Neural progenitor cell (in vitro differentiated cells): ENCODE data around the gene NLGN3.

Experiments
- CTCF ChIP-seq: fragments of 200-600 bp; sonication (generic); IDR thresholded peaks from 2 replicates; pipeline ENCODE4 v1.5.1; 2017; ENCODE audit warnings: antibody characterized with exemption, mild to moderate bottlenecking
- EZH2 ChIP-seq: fragments of 200-600 bp; sonication (generic); IDR thresholded peaks from 2 replicates; pipeline ENCODE4 v1.6.1; 2017; ENCODE audit warnings: antibody characterized with exemption, mild to moderate bottlenecking, moderate library complexity
- EZH2phosphoT487 ChIP-seq: fragments of 200-600 bp; sonication (generic); IDR thresholded peaks from 2 replicates; pipeline ENCODE4 v1.6.1; 2017; ENCODE audit warnings: antibody characterized with exemption

GRCh38 chrX:71118032-71118984 is 26.3 kb upstream of the NLGN3 start, which contains the start of gene MED12:
- TF ChIP-seq CTCF (no peak), EZH2 (no peak), EZH2phosphoT487 (no peak)
